HCT116 (cell line): Measurements from ENCODE around the gene RIN3. TPM values are rescaled to one million over a fixed set of nuclear protein-coding genes. Genes with fewer than 3 reads are reported as not detected.

ENCODE experiments used
- ATAC-seq: fragments of 200-7000 bp; cut with Tn5 transposase; 2 replicates; pipeline ENCODE4 v1.9.1; 2020; ENCODE audit warnings: mild to moderate bottlenecking, moderate library complexity
- BruUV-seq: library from RNA; stranded (reverse); fragments of 400-500 nt; replicated peaks from 2 replicates; lab custom pipeline; 2021; lab: Mats Ljungman, UMichigan
- CTCF ChIA-PET: fragments of 300-600 bp; sonication (Branson Sonifier 250); formaldehyde crosslinking; loops from one replicate; lab custom pipeline; 2021; ENCODE audit warnings: antibody characterized with exemption; lab: Charles Lee
- POLR2A ChIA-PET: fragments of 300-600, 350-600 bp; sonication (Branson Sonifier 250); formaldehyde crosslinking; loops from one replicate; lab custom pipeline; 2021; ENCODE audit warnings: antibody characterized with exemption; lab: Charles Lee
- RAD21 ChIA-PET, 2 experiments: fragments of 300-600 bp; sonication (Branson Sonifier 250); formaldehyde crosslinking; loops; one replicate each; lab custom pipeline; 2023; ENCODE audit warnings: low total read pairs in 2 of 2; ENCODE audit not compliant: uncharacterized antibody in 2 of 2, unreplicated experiment in 2 of 2, low non-redundant PET in 1 of 2; lab: Charles Lee
- DNase-seq: peaks from one replicate; pipeline ENCODE4 v3.0.0-alpha.2; 2010; ENCODE audit warnings: low read depth, low spot score
- H2AFZ ChIP-seq: fragments of 200-600 bp; shearing (Covaris generic), sonication (generic); 2 replicates; pipeline ENCODE4 v1.6.1; 2017; ENCODE audit warnings: low read depth, mixed run types, mixed read lengths, antibody characterized with exemption, low read length; ENCODE audit not compliant: poor library complexity, severe bottlenecking
- H3K27ac ChIP-seq: 2 replicates; pipeline ENCODE4 v1.5.1; 2012; ENCODE audit warnings: low read depth, low read length
- H3K27me3 ChIP-seq: fragments of 200-600 bp; sonication (generic); 2 replicates; pipeline ENCODE4 v1.6.1; 2016; ENCODE audit warnings: mixed run types, low read length, mixed read lengths; ENCODE audit not compliant: insufficient read depth
- H3K36me3 ChIP-seq, 2 experiments: fragments of 200-500 bp in 1 of 2; fragments of 200-600 bp in 1 of 2; sonication (Bioruptor generic) in 1 of 2; sonication (generic) in 1 of 2; 2 replicates each; pipeline versions ENCODE4 v1.5.1 to v1.6.1; 2014 to 2016; ENCODE audit warnings: low read length in 2 of 2, inconsistent platforms in 1 of 2, mixed read lengths in 1 of 2, mixed run types in 1 of 2; ENCODE audit not compliant: insufficient read depth in 2 of 2, control insufficient read depth in 1 of 2
- H3K4me1 ChIP-seq, 2 experiments: fragments of 200-600 bp in 1 of 2; sonication (generic) in 1 of 2; 2 replicates each; pipeline versions ENCODE4 v1.5.1 to v1.6.1; 2012 to 2017; ENCODE audit warnings: low read length in 2 of 2, inconsistent platforms in 1 of 2, mild to moderate bottlenecking in 1 of 2, mixed read lengths in 1 of 2, mixed run types in 1 of 2, moderate library complexity in 1 of 2; ENCODE audit not compliant: insufficient read depth in 2 of 2, control insufficient read depth in 1 of 2
- H3K4me2 ChIP-seq: fragments of 200-600 bp; sonication (generic); 2 replicates; pipeline ENCODE4 v1.6.1; 2017; ENCODE audit warnings: mixed run types, low read length, mixed read lengths
- H3K4me3 ChIP-seq, 2 experiments: fragments of 200-600 bp in 1 of 2; sonication (generic) in 1 of 2; replicated peaks in 1 of 2; 2 replicates each; pipeline ENCODE4 v1.5.1; 2011 to 2016; ENCODE audit warnings: low read length in 2 of 2, control low read depth in 1 of 2, low read depth in 1 of 2, mild to moderate bottlenecking in 1 of 2, mixed read lengths in 1 of 2, mixed run types in 1 of 2
- H3K79me2 ChIP-seq: fragments of 200-600 bp; sonication (generic); 2 replicates; pipeline ENCODE4 v1.6.1; 2017; ENCODE audit warnings: mild to moderate bottlenecking, mixed run types, low read length, moderate library complexity, mixed read lengths; ENCODE audit not compliant: insufficient read depth
- H3K9ac ChIP-seq: fragments of 200-600 bp; sonication (generic); 2 replicates; pipeline ENCODE4 v1.6.1; 2016; ENCODE audit warnings: low read length, mixed read lengths
- H3K9me2 ChIP-seq: fragments of 200-600 bp; sonication (generic), shearing (Covaris generic); 2 replicates; pipeline ENCODE4 v1.6.1; 2017; ENCODE audit warnings: mixed run types, mild to moderate bottlenecking, moderate library complexity; ENCODE audit not compliant: insufficient read depth
- H3K9me3 ChIP-seq, 2 experiments: fragments of 200-500 bp in 1 of 2; fragments of 200-600 bp in 1 of 2; sonication (Bioruptor generic) in 1 of 2; sonication (generic) in 1 of 2; 2 replicates each; pipeline ENCODE4 v1.6.1; 2014 to 2017; ENCODE audit warnings: low read length in 2 of 2, mixed read lengths in 2 of 2, inconsistent platforms in 1 of 2, low read depth in 1 of 2, mild to moderate bottlenecking in 1 of 2, mixed run types in 1 of 2, moderate library complexity in 1 of 2; ENCODE audit not compliant: control insufficient read depth in 1 of 2, insufficient read depth in 1 of 2
- H4K20me1 ChIP-seq: fragments of 200-600 bp; sonication (generic), shearing (Covaris generic); 2 replicates; pipeline ENCODE4 v1.6.1; 2017; ENCODE audit warnings: mixed run types, mild to moderate bottlenecking, moderate library complexity; ENCODE audit not compliant: insufficient read depth
- EGR1 ChIP-seq: IDR thresholded peaks from 2 replicates; pipeline ENCODE4 v1.6.1; 2012; ENCODE audit warnings: low read depth
- ELF1 ChIP-seq: IDR thresholded peaks from 2 replicates; pipeline ENCODE4 v1.6.1; 2012; ENCODE audit warnings: low read depth, borderline replicate concordance
- EZH2 ChIP-seq: fragments of 200-600 bp; sonication (generic); IDR thresholded peaks from 2 replicates; pipeline ENCODE4 v1.6.1; 2017; ENCODE audit warnings: antibody characterized with exemption, mixed run types
- FOSL1 ChIP-seq: IDR thresholded peaks from 2 replicates; pipeline ENCODE4 v1.6.1; 2012; ENCODE audit warnings: low read depth
- POLR2A ChIP-seq: IDR thresholded peaks from 2 replicates; pipeline ENCODE4 v1.7.0; 2011; ENCODE audit warnings: borderline replicate concordance; ENCODE audit not compliant: insufficient read depth, insufficient read length; ENCODE audit errors: extremely low read depth
- POLR2AphosphoS5 ChIP-seq: IDR thresholded peaks from 2 replicates; pipeline ENCODE4 v1.6.1; 2011; ENCODE audit warnings: mild to moderate bottlenecking, low read depth, low read length, moderate library complexity
- RAD21 ChIP-seq: IDR thresholded peaks from 2 replicates; pipeline ENCODE4 v1.6.1; 2012; ENCODE audit warnings: low read depth, mild to moderate bottlenecking
- SIN3A ChIP-seq: IDR thresholded peaks from 2 replicates; pipeline ENCODE4 v1.6.1; 2012; ENCODE audit warnings: low read depth
- SP1 ChIP-seq: IDR thresholded peaks from 2 replicates; pipeline ENCODE4 v1.6.1; 2012; ENCODE audit warnings: low read depth
- SRF ChIP-seq: IDR thresholded peaks from 2 replicates; pipeline ENCODE4 v1.6.1; 2012; ENCODE audit warnings: low read depth
- TCF7L2 ChIP-seq: IDR thresholded peaks from 2 replicates; pipeline ENCODE4 v1.7.0; 2011; ENCODE audit warnings: borderline replicate concordance, inconsistent platforms; ENCODE audit not compliant: insufficient read depth, insufficient read length; ENCODE audit errors: extremely low read depth
- YY1 ChIP-seq: IDR thresholded peaks from 2 replicates; pipeline ENCODE4 v1.6.1; 2011; ENCODE audit warnings: low read length, low read depth, moderate library complexity, mild to moderate bottlenecking; ENCODE audit not compliant: insufficient replicate concordance; ENCODE audit errors: extremely low read depth
- ZFX ChIP-seq: fragments of 450-650 bp; IDR thresholded peaks from 2 replicates; pipeline ENCODE4 v1.6.1; 2017
- ZNF274 ChIP-seq: fragments of 200-500 bp; sonication (Bioruptor generic); IDR thresholded peaks from 2 replicates; pipeline ENCODE4 v1.6.1; 2014; ENCODE audit warnings: mild to moderate bottlenecking, low read depth, low read length, inconsistent platforms
- intact Hi-C: fragments of 100-400 bp; cut with micrococcal nuclease; formaldehyde crosslinking; loops from 2 replicates; pipeline ENCODE4 v1.10.0; 2022
- total RNA-seq: library from RNA; stranded (reverse); gene quantifications from one replicate; pipeline ENCODE4 v1.2.1, GENCODE V29; 2021; ENCODE audit not compliant: unreplicated experiment
- TF ChIP-seq, protein P1 (sequence below): IDR thresholded peaks from 2 replicates; pipeline ENCODE4 v1.6.1; 2012
- TF ChIP-seq, protein P2 (sequence below): IDR thresholded peaks from 2 replicates; pipeline ENCODE4 v1.6.1; 2011; ENCODE audit warnings: mild to moderate bottlenecking, low read length, moderate library complexity; ENCODE audit not compliant: insufficient replicate concordance; ENCODE audit errors: extremely low read depth
- TF ChIP-seq, protein P3 (sequence below): IDR thresholded peaks from 2 replicates; pipeline ENCODE4 v1.6.1; 2012

The RIN3 gene
- total RNA-seq, 1 experiment from 2014 or later, result 22.2 TPM

DNA sequence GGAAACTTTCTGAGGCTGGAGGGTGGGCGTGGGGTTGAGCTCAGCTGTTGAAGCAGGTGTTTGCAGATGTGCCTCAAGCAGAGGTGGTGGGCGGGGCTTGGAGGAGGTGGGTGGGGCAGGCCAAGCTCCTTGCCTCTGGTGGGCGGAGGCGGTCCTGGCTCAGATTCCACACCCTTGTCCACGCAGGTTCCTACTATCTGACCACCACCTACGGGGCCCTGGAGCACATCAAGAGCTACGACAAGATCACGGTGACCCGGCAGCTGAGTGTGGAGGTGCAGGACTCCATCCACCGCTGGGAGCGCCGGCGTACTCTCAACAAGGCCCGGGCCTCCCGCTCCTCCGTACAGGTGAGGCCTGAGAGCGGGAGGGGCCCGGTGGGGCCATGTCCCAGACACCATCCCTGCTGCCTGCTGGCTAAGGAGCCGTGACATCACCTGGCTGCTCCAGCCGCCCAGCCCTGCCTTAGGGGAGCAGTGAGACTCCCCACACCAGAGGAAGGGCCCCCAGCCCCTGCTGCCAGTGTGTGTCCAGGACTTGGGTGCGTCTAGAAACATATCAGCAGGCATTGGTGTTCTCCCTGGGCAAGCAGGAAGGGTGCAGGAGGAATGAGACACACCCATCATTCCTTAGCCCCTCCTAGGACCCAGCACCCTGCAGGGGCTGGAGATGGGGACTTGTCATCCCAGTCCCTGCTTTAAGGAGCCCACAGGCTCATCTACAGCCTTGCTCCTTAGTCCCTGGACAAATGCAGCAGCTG, 171.4 kb downstream of the RIN3 start:
- Histone ChIP-seq H3K9me2 (no peaks in the 10 kb centered on the region), H3K27ac (no peak overlapping the region), H3K79me2 (no peaks in the 10 kb centered on the region), H3K27me3 (no peaks in the 10 kb centered on the region), H3K4me3 (no peak overlapping the region), H3K9me3 (no peaks in the 10 kb centered on the region), H3K9ac (no peak overlapping the region), H2AFZ (no peak overlapping the region), H3K4me1 (peaks cover 9 to 36% of the 10 kb centered on the region in 2 experiments), H3K4me2 (no peak overlapping the region), H3K36me3 (no peaks in the 10 kb centered on the region), H4K20me1 (no peaks in the 10 kb centered on the region)
- no peak for TF ChIP-seq ZFX
- no peak for TF ChIP-seq YY1
- no peak for TF ChIP-seq TCF7L2
- TF ChIP-seq SRF, result no peak
- TF ChIP-seq ZNF274, result no peak
- no peak for TF ChIP-seq ELF1
- TF ChIP-seq FOSL1, result no peak
- TF ChIP-seq EZH2, result no peak
- no TSS peak for BruUV-seq
- ATAC-seq (no peak), DNase-seq (no peak)
- intact Hi-C loops, result loop anchor here (5.0 to 10.0 kb wide), 4 partner anchors 100 to 548 kb away; no protein-coding TSS in a partner anchor
- CTCF ChIA-PET, result no interaction called here
- POLR2A ChIA-PET, result no interaction called here
- RAD21 ChIA-PET, result no interaction called here

DNA sequence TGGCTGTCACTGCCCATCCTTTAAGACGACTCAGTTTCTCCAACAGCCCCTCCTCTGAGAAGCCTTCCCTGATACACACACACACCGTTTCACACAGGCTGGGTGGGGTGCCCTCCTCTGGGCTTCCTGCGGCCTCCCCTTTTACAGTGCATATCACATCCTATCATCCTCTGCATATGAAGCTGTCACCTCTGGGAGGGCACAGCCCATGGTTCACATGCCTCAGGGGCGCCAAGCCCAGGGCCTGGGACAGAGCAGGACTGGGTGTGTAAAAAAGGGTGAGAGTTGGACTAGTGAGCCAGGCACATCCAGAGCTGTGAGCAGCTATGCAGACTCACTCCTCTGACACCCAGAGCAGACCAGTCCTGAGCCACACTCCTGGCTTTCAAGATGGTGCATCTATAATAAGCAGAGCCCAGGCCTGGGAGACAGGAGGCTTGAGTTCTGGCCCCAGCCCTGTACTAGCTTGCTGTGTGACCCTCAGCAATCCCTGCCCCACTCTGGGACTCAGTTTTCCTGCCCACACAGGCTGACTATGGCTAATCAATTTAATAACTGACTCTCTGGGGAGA, 172.3 kb downstream of the RIN3 start:
- RAD21 ChIA-PET, result no interaction called here
- Histone ChIP-seq H3K79me2 (no peaks in the 10 kb centered on the region), H3K27ac (no peak overlapping the region), H3K4me1 (peaks cover 11 to 38% of the 10 kb centered on the region in 2 experiments), H3K9ac (no peak overlapping the region), H3K9me2 (no peaks in the 10 kb centered on the region), H3K9me3 (no peaks in the 10 kb centered on the region), H3K4me2 (no peak overlapping the region), H2AFZ (no peak overlapping the region), H3K4me3 (no peak overlapping the region), H3K36me3 (no peaks in the 10 kb centered on the region), H4K20me1 (no peaks in the 10 kb centered on the region), H3K27me3 (no peaks in the 10 kb centered on the region)
- DNase-seq, result no peak
- intact Hi-C loops, result loop anchor here (10.0 kb wide), 3 partner anchors 99 to 211 kb away; no protein-coding TSS in a partner anchor
- POLR2A ChIA-PET, result no interaction called here
- BruUV-seq, result no TSS peak
- no peak for ATAC-seq
- CTCF ChIA-PET, result interaction anchor here (1.0 to 2.3 kb wide), 6 partner anchors 12 to 579 kb away, joined by 3 to 19 read pairs (median 4); partner anchors contain the start of gene ATXN3
- TF ChIP-seq ZNF274, result no peak
- no peak for TF ChIP-seq FOSL1
- TF ChIP-seq, protein P1, sequence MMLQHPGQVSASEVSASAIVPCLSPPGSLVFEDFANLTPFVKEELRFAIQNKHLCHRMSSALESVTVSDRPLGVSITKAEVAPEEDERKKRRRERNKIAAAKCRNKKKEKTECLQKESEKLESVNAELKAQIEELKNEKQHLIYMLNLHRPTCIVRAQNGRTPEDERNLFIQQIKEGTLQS, result no peak
- TF ChIP-seq EGR1, result no peak
- TF ChIP-seq YY1, result no peak
- no peak for TF ChIP-seq POLR2AphosphoS5
- TF ChIP-seq POLR2A, result no peak
- TF ChIP-seq EZH2, result no peak
- TF ChIP-seq ZFX, result no peak
- no peak for TF ChIP-seq RAD21
- no peak for TF ChIP-seq SIN3A
- no peak for TF ChIP-seq SP1
- TF ChIP-seq ELF1, result no peak
- TF ChIP-seq, protein P2, sequence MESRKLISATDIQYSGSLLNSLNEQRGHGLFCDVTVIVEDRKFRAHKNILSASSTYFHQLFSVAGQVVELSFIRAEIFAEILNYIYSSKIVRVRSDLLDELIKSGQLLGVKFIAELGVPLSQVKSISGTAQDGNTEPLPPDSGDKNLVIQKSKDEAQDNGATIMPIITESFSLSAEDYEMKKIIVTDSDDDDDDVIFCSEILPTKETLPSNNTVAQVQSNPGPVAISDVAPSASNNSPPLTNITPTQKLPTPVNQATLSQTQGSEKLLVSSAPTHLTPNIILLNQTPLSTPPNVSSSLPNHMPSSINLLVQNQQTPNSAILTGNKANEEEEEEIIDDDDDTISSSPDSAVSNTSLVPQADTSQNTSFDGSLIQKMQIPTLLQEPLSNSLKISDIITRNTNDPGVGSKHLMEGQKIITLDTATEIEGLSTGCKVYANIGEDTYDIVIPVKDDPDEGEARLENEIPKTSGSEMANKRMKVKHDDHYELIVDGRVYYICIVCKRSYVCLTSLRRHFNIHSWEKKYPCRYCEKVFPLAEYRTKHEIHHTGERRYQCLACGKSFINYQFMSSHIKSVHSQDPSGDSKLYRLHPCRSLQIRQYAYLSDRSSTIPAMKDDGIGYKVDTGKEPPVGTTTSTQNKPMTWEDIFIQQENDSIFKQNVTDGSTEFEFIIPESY, result no peak
- TF ChIP-seq, protein P3, sequence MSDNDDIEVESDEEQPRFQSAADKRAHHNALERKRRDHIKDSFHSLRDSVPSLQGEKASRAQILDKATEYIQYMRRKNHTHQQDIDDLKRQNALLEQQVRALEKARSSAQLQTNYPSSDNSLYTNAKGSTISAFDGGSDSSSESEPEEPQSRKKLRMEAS, result no peak
